Measurements from ENCODE around the gene NVL.
A peak's percentile ranks its signal among the peaks of the same experiment; 100 is the strongest.
"Not testable (repeated sequence)": the region's sequence is repeated elsewhere in the genome, so short reads cannot be mapped to it uniquely, and the experiment has no call there.

Gene NVL

DNA sequence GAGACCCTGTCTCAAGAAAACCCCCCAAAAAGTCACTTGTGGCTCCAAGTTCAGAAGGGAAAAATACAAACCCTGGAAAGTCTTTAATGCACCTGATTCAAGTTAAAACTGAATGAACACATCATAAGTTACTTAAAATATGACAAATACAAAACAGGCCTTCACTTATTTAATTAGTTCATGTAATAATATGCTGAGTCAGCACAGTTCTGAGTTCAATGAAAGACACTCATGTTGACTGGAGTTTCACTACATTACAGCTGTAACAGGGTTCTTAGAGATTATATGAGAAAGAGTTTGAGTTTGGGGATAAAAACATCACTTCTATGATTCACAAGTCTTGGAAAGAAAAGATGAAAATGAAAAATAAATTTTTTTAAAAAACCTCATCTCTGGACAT lies 96.0 kb downstream of the NVL start:
- DNase-seq (ENCODE audit: low read depth), result no peak

DNA sequence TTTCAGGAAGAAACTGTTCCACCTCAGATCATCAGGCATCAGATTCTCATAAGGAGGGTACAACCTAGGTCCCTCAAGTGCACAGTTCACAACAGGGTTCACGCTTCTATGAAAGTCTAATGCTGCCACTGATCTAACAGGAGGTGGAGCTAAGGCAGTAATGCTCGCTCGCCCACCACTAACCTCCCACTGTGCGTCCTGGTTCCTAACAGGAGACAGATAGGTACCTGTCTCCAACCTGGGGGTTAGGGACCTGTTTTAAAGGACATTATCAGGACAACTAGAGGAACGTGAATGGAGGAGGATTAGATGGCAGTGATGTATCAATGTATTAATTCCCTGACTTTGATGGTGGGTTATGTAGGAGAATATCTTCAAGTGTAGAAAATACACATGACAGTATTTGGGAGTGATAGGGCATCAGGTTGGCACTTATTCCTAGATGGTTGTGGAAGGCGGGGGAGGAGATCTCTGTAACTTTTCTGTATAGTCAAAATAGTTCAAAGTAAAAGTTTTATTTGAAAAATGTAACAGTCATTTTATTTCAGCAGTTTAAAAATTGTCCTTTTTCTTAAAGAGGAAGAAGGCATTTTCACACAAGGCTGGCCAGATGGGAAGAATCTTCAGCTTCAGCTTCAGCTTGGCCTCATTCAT lies 103.0 kb downstream of the NVL start:
- no peak for DNase-seq (ENCODE audit: low read depth)

DNA sequence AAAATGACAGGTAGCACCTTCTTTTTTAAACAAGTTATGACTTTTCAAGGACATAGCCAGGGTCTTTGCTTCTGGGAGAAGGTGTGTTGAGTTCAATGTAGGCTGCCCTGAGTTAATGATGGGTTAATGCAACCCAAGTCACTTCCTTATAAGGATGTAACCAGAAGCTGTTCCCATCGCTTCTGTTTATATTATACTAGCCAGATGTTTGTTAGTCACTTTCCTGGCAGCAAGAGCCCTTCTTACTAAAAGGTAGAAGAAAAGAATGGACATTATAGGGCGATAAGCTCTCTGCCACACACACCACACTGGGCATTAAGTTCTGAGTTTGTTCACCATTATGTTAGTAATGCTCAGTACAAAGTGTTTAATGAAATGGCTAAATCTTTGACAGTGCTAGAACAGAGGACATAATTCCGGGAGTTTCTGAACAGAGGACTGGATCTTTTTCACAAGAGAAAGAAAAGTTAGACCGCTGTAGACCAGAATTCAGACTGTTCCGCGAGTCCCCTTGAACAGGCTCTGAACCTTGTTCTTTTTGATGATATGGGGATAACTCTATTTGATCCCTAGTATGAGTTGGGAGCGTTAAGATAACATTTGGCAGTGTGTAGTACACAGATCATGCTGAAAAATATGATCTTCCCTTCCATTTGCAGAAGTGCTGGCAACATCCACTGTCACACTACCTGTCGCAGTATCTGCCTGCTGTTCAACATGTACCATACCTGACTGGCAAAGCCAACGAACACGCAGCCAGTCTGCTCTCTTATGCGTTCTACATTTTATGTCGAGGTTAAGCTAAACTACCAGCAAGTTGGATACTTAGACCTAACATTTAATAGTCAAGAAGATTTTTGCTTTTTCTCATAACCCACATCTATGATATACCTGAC lies 105.9 kb downstream of the NVL start:
- DNase-seq (ENCODE audit: low read depth), result no peak

DNA sequence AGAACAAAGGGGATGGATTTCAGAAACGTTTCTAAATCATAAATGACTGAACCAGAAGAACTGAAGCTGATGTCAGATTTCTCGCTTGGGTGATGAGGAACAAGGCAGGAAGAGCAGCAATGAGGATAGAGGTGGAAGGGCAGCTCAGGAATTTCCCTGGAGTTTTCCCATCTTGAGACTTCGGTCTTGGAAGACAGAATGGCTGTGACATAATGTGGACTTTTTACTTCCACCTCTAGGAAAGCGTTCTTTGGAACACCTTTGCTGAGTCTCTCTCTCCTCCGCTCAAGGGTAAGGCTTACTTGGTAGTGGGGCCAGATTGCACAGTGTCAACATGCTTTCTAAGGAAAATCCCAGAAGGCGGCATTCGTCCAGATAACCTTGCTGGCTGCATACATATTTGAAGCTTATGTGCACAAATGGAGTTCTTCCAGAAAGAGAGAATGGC lies 110.3 kb downstream of the NVL start:
- no peak for DNase-seq (ENCODE audit: low read depth)

DNA sequence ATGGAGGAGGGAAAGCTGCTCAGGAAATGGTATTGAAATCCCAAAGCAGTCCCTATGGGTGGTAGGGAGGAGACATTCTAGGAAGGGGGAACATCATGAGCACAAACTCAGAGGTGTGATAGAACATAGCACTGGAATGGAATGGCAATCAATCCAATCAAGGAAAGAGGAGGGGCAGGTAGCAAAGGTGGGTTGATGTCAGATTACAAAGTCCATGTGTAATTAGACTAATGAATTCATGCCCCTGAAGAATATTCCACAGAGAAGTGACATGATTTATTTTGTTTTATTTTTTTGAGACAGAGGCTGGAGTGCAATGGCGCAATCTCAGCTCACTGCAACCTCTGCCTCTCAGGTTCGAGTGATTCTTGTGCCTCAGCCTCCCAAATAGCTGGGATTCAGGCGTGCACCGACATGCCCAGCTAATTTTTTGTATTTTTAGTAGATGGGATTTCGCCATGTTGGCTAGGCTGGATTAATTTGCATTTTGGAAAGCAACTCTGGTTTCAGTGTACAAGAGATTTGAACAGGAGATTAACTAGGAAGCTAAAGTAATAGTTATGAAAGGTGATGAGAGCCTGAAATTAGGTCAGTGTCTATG lies 110.9 kb downstream of the NVL start:
- DNase-seq (ENCODE audit: low read depth), result no peak

DNA sequence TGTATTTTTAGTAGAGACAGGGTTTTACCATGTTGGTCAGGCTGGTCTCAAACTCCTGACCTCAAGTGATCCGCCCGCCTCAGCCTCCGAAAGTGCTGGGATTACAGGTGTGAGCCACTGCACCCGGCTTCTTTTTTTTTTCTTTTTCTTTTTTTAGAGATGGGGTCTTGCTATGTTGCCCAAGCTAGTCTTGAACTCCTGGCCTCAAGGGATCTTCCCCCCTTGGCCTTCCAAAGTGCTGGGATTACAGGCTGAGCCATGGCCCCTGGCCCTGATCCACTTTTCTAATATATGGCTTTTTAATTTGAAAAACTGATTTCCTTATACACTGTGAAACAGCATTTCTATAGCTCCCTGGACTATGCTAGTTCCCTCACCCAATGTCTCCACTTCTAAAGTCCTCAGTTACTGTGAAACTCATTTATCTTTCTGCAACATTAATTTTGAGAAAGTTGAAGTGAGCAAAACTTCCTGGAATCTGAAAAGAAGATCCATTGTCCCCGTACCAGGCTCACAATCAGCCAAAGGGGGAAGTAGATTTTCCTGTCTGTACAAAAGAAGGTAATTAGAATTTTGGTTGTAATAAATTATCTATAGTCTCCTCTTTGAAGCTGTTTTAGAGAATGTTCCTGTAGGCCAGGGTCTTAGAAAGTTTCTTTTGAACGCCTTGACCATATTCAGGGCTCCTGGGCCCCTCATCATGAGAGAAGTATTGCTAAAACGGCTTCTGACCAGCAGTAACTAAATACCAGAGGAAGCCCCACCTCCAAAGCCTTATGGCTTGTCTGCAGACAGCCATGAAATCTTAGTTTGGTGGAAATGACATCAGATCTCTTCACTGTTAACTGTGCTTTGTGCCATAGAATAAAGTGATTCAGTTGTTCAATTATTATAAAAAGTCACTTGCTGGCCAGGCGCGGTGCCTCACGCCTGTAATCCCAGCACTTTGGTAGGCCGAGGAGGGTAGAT lies 112.0 kb downstream of the NVL start:
- DNase-seq (ENCODE audit: low read depth), result no peak

DNA sequence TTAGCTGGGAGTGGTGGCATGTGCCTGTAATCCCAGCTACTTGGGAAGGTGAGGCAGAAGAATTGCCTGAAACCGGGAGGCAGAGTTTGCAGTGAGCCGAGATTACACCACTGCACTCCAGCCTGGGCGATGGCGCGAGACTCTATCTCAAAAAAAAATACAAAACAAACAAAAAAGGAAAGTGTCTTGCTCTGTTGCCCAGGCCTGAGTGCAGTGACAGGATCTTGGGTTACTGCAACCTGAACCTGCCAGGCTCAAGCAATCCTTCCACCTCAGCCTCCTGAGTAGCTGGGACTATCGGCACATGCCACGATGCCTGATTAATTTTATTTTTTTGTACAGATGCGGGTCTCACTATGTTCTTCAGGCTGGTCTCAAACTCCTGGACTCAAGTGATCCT lies 113.6 kb downstream of the NVL start:
- DNase-seq (ENCODE audit: low read depth), result no peak

DNA sequence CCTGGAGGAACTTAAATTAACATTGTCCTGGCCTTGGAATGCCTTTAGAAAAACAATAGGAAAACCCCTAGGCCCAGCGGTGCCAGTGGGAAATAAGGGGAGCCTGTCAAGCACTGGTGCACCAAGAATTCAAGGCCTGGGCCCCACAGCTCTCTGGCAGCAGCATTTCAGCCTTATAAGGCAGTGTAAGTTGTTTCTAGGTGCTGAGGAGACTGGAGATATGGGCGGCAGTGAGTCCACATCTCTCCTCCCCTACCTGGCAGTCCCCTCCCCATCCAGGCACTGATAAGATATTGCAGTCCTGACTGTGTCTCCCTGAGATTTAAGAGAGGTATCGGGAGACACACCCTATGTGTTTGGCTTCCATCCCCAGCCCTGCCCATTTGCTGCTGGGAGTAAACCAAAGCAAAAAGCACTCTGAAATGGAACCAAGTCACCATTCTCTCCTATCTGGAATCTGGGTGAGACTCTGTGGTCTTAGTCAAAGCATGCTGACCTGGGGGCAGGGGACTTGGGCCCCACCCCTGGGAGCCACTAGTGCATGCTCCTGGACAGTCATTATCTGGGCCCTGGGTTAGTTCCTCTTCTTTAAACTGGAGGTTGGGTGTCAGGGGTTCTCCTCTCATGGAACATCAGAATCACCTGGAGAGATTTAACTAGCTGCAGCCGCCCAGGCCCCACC lies 116.4 kb downstream of the NVL start:
- no peak for DNase-seq (ENCODE audit: low read depth)

DNA sequence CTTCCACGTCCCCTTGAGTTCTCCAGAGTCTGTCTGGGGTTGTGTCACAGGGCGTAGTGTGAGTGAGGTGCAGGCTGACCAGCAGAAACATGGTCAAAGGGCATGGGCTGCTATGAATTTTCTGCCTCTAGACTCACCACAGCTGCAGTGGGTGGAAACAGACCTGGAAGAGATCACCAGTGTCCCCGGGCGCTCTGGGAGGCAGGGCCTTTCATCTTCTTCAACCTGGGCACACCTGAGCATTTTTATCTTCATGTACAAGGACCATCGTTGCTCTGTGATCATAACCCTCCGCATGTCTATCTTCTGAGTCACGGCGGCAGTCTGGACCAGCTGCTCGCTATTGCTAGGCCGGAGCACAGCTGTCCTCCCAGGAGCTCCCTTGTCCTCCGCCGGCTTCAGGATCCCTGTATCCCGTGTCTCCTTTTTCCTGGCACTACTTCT lies 117.3 kb downstream of the NVL start:
- DNase-seq (ENCODE audit: low read depth), result no peak

DNA sequence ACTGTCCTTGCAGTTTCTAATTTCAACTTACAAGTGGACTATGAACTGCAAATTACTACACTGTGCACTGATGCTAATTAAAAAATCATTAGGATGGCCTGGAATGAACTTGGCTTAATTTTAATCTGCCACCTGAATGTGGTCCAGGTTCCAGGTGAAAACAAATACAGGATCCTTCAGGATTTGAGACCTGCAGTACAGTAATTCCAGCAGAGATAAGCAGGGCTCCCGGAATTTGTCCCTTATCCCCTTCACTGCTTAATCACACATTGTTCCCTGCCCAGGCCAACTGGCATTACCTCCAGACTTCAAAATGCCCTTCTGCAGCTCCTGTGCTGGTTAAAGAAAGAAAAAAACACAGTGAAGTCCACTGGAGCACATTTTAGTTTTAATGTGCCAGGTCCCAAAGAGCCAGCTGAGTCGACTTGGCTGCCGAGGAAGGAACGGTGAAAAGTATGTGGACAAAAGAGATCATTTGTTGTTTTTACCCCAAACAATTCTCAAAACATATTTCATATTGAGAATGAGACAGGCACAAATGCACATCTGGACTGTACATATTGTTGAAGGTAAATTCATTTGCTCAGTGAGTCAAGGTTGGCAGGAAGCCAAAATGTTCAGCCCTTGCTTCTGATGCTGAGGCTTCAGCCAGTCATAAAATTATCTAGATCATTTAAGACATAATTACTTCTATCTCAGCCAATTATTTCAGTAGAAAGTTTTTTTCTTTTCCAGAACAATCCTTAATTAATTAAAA lies 118.6 kb downstream of the NVL start:
- no peak for DNase-seq (ENCODE audit: low read depth)

DNA sequence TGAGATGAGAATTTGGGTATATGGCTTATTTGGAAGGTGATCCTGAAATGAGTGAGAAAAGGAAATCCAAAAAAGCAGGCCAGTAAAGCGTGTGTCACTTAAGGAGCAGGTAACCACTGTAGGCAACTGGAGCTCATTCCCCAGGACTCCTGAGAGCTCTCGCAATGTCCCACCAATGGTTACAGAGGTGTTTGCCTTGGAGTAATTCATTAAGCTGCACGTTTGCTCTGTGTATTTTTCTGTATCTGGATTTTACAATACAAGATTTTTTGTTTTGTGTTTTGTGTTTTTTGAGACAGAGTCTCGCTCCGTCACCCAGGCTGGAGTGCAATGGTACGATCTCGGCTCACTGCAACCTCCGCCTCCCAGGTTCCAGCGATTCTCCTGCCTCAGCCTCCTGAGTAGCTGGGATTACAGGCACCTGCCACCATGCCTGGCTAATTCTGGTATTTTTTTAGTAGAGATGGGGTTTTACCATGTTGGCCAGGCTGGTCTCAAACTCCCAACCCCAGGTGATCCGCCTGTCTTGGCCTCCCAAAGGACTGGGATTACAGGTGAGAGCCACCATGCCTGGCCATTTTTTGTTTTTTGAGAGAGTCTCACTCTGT lies 123.9 kb downstream of the NVL start:
- not testable (repeated sequence) for DNase-seq (ENCODE audit: low read depth)

DNA sequence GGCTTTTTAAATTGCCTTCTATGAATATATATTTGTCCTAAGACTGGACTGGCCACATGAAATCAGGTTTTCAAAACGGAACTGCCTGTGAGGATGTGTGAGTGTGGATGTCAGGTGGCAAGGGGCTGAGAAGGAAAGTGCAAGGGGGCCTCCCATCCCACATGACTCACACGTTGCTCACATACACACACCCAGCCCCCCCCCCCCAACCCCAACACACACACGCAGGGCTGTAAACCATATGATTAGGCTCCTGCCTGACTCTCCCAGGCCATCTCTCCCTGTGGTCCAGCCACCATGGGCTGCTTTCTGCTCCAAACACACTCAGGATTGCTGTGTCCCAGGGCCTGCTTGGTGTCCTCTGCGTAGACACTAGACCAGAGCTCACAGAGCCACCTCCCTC lies 124.5 kb downstream of the NVL start:
- DNase-seq (ENCODE audit: low read depth), result peak; percentile 28

DNA sequence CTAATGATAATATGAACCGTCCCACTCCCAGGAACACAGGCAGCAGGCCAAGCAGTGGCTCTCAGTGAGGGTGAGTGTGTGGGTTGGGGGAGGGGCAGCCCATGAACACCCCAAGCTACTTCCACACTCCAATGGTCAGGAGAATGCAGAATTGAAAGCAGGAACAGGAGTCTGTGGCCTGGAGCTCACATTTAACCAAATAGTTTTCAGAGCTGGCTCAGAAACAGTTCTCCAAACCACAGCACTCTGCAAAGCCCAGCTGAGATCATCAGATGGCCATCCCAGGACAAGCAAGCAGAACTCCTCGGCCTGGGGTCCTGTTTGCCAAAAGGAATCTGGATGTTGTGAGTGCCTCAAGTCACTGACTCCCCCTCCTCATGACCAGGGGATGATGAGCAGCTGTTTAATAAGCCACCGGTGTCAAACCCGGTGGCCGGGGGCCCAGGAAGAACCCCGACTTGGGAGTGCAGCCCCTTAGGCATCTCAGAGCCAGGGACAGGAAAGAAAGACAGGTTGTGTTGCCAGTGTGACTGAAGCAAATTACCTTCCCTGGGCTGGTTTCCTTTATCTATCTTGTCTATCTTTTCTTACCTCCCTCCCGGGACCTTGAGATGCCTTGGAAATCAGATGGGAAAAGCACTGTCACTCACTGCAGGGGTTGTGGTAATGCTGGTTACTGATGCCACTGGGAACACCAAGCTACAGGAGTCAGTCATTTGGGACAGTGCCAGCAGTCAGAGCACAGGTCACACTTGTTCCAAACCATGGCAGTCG lies 126.5 kb downstream of the NVL start:
- DNase-seq (ENCODE audit: low read depth), result no peak

DNA sequence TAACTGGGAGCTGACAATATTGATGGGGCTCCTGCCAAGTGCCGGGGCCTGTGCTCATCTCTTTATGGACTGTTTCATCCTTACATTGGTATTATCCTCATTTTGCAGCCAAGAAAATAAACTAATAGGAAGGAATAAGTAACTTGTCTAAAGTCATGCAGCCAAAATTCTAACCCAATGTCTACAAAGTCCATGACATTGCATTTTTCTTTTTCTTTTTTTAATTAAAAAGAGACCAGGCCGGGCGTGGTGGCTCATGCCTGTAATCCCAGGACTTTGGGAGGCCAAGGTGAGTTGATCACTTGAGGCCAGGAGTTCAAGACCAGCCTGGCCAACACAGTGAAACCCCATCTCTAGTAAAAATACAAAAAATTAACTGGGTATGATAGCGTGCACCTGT lies 128.1 kb downstream of the NVL start:
- no peak for DNase-seq (ENCODE audit: low read depth)

DNA sequence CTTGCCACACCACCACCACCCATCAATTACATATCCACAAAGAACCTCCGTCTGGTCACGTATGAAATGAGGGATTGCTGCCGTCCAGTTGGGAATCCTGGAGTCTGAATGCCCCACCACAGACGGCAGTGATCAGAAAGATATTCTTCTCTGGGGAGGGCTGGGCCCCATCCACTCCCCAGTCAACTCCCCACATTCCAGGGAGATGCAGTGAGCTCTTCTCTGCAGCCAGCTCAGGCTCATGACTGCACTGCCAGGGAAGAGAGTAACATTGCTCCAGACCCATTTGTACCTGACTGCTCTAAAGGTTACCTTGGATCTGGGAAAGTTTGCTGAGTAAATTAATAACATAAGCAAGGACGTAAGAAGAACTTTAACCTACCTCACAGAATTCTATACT lies 128.6 kb downstream of the NVL start:
- no peak for DNase-seq (ENCODE audit: low read depth)

DNA sequence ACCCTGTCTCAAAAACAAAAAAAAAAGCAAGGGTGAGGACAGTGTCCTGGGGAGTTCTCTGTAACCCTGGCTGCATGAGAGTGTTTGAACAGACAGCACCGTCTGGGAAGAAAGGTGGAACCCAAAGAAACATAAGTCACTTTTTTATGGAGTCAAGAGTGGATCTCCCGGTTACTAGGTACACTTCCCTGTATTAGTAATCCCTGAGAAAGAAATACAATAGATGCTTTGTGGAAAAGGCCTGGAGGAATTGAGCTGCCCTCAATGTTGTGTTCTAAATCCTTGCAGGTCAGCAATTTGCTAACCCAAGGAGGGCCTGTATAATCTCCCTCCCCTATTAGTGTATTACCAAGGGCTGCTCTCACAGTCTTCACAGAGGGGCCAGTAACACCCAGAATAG lies 130.3 kb downstream of the NVL start:
- DNase-seq (ENCODE audit: low read depth), result no peak

DNA sequence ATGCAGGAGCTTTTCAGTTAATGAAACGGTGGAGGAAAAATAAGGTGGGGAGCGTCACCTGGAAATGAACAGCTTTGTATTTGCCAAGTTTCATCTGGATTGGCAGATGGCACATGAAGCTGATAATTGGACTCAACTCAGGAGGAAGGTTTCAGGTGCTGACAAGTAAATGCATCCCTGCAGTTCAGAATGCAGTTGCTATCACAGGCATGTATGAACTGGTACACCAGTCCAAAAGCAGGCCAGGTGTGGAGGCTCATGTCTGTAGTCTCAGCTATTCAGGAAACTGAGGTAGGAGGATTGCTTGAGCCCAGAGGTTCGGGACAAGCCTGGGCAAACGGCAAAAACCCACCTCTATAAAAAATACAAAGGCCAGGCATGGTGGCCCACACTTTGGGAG lies 131.4 kb downstream of the NVL start:
- DNase-seq (ENCODE audit: low read depth), result no peak

DNA sequence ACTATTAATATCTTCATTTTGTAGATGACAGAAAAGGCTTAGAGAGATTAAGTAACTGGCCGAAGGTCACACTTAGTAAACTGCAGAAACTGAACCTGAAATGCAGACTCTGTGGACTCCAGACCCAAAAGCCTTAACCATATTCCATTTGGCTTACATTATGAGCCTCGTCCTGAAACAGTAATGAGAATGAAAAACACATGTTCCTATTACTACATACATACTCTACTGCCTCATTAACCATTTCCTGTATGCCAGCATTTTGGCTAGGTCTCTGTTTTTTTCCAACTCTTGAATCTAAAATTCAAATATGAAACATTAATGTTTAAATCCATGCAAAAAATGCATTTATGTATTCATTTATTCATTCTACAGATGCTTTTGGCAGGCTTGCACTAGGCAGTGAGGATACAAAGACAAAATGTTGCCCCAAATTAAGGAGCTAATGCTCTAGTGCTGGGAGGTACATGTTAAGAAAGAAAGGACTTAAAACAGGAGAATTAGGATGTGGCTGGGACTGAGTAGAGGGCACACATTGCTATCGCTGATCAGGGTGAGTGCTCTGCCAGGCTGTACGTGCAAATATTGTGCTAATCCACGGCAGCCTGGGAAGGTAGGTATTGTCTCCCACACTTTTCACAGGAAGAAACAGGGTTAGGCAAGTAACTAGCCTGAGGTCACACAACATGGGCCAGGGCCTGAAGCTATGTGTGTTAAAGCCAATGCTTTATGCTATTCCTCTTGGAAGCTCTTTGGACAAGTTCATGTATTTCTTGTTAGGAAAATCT lies 133.0 kb downstream of the NVL start:
- DNase-seq (ENCODE audit: low read depth), result no peak
